Measurements from ENCODE around the gene SIDT2.
A peak's percentile ranks its signal among the peaks of the same experiment; 100 is the strongest.

The SIDT2 gene

GRCh38 chr11:117220568-117220967, 42.0 kb downstream of the SIDT2 start:
- no peak for ATAC-seq
- TF ChIP-seq ZC3H10 (CRISPR knock-in tag; IDR thresholded peaks at IDR 0.05) = no peak
- TF ChIP-seq OSR1 (CRISPR knock-in tag; IDR thresholded peaks at IDR 0.05) = no peak
- no peak for TF ChIP-seq ISL1 (CRISPR knock-in tag; IDR thresholded peaks at IDR 0.05)
- no peak for TF ChIP-seq TCF4 (CRISPR knock-in tag; IDR thresholded peaks at IDR 0.05; ENCODE audit: borderline replicate concordance)
- no peak for TF ChIP-seq POU6F1 (CRISPR knock-in tag; IDR thresholded peaks at IDR 0.05; ENCODE audit: borderline replicate concordance, low read depth)
- TF ChIP-seq BACH2 (CRISPR knock-in tag; IDR thresholded peaks at IDR 0.05; ENCODE audit: borderline replicate concordance) = no peak

GRCh38 chr11:117220999-117221774, 42.6 kb downstream of the SIDT2 start:
- no peak for TF ChIP-seq ARNTL (CRISPR knock-in tag; IDR thresholded peaks at IDR 0.05; ENCODE audit: borderline replicate concordance, low read depth)
- no peak for ATAC-seq

- peak; percentile 84 for ATAC-seq
- TF ChIP-seq ESRRG (CRISPR knock-in tag; IDR thresholded peaks at IDR 0.05) = no peak
- no peak for TF ChIP-seq SNAI2 (CRISPR knock-in tag; IDR thresholded peaks at IDR 0.05)
- no peak for TF ChIP-seq OSR1 (CRISPR knock-in tag; IDR thresholded peaks at IDR 0.05)
- TF ChIP-seq TCF4 (CRISPR knock-in tag; IDR thresholded peaks at IDR 0.05; ENCODE audit: borderline replicate concordance) = no peak
- no peak for TF ChIP-seq ARNTL (CRISPR knock-in tag; IDR thresholded peaks at IDR 0.05; ENCODE audit: borderline replicate concordance, low read depth)
- no peak for TF ChIP-seq GLIS3 (CRISPR knock-in tag; IDR thresholded peaks at IDR 0.05)
- no peak for TF ChIP-seq PATZ1 (CRISPR knock-in tag; IDR thresholded peaks at IDR 0.05; ENCODE audit: borderline replicate concordance)
- no peak for TF ChIP-seq ZC3H10 (CRISPR knock-in tag; IDR thresholded peaks at IDR 0.05)
- no peak for TF ChIP-seq BACH2 (CRISPR knock-in tag; IDR thresholded peaks at IDR 0.05; ENCODE audit: borderline replicate concordance)
- TF ChIP-seq TOX (CRISPR knock-in tag; IDR thresholded peaks at IDR 0.05; ENCODE audit: borderline replicate concordance) = no peak
- no peak for TF ChIP-seq ZNF70 (CRISPR knock-in tag; IDR thresholded peaks at IDR 0.05)
- TF ChIP-seq ZFP30 (CRISPR knock-in tag; IDR thresholded peaks at IDR 0.05) = no peak
- no peak for TF ChIP-seq TSHZ2 (CRISPR knock-in tag; IDR thresholded peaks at IDR 0.05)
- no peak for TF ChIP-seq POU6F1 (CRISPR knock-in tag; IDR thresholded peaks at IDR 0.05; ENCODE audit: borderline replicate concordance, low read depth)
- no peak for TF ChIP-seq ZNF565 (CRISPR knock-in tag; conservative IDR thresholded peaks at IDR 0.05; ENCODE audit: low read depth)
- TF ChIP-seq CSDC2 (CRISPR knock-in tag; IDR thresholded peaks at IDR 0.05) = no peak
- TF ChIP-seq CREB5 (CRISPR knock-in tag; IDR thresholded peaks at IDR 0.05; ENCODE audit: low read depth) = no peak
- no peak for TF ChIP-seq PPARA (CRISPR knock-in tag; IDR thresholded peaks at IDR 0.05; ENCODE audit: borderline replicate concordance)
Observed at GRCh38 chr11:117221775-117222517, 43.4 kb downstream of the SIDT2 start.

All from SK-N-SH treated with all-trans-retinoic acid at 6 μM for 48 hours (cell line).